ENCODE data around the gene FAM89B. TPM values are rescaled to one million over a fixed set of nuclear protein-coding genes. Genes with fewer than 3 reads are reported as not detected.

The FAM89B gene
- total RNA-seq, 1 donor from 2014 or later: 62.4 TPM

DNA sequence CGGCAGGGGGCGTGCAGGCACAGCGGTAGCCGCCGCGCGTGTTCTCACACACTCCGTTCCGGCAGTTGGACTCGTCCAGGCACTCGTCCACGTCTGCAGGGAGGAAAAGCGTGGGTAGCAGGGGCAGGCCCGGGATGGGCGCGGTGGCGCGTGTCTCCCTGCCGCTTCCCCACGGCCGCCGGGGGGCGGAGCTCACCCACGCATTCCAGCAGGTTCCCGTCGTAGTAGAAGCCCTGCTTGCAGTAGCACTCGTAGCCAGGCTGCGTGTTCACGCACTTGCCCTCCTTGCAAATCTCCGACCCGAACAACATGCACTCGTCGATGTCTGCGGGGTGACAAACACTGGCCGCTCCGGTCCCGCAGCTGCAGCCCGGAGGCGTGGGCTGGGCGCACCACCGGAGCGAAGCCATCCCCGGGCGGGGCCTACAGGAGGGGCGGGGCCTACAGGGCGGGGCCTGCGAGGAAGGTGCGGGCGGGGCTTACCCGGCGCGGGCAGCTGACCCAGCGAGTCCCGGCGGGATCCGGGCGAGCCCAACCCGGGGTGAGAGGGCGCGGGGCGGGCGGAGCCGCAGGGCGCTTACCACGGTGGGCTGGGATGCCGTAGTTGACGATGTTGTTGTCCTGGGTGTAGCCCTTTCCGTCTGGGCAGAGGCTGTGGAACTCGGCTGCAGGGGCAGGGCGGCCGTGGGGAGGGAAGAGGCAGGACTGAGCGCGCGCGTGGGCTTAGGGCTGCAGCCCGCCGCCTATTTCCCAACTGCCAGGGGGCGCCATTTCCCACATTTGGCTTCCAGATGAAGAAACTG is 31.8 kb upstream of the FAM89B start:
- Histone ChIP-seq H3K9me3 (no peaks in the 10 kb centered on the region), H3K27ac (peak overlapping the region; percentile 98), H3K36me3 (peaks cover 0 to 12% of the 10 kb centered on the region in 2 donors), H3K27me3 (no peaks in the 10 kb centered on the region), H3K4me1 (peaks cover 28% of the 10 kb centered on the region), H3K4me3 (peak overlapping the region; percentile 55 to 89)
- DNase-seq (ENCODE audit: extremely low spot score in 2 of 2): no peak
- intact Hi-C loops (cut with DNase I): no loop called here
- TF ChIP-seq, protein P1, sequence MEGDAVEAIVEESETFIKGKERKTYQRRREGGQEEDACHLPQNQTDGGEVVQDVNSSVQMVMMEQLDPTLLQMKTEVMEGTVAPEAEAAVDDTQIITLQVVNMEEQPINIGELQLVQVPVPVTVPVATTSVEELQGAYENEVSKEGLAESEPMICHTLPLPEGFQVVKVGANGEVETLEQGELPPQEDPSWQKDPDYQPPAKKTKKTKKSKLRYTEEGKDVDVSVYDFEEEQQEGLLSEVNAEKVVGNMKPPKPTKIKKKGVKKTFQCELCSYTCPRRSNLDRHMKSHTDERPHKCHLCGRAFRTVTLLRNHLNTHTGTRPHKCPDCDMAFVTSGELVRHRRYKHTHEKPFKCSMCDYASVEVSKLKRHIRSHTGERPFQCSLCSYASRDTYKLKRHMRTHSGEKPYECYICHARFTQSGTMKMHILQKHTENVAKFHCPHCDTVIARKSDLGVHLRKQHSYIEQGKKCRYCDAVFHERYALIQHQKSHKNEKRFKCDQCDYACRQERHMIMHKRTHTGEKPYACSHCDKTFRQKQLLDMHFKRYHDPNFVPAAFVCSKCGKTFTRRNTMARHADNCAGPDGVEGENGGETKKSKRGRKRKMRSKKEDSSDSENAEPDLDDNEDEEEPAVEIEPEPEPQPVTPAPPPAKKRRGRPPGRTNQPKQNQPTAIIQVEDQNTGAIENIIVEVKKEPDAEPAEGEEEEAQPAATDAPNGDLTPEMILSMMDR (IDR thresholded peaks at IDR 0.05): peak; percentile 77 to 96 (median 91)
- TF ChIP-seq POLR2A (IDR thresholded peaks at IDR 0.05) (no peak), POLR2AphosphoS5 (IDR thresholded peaks at IDR 0.05; ENCODE audit: insufficient read depth in 1 of 2, low read depth in 1 of 2) (peak; percentile 10 to 84)

DNA sequence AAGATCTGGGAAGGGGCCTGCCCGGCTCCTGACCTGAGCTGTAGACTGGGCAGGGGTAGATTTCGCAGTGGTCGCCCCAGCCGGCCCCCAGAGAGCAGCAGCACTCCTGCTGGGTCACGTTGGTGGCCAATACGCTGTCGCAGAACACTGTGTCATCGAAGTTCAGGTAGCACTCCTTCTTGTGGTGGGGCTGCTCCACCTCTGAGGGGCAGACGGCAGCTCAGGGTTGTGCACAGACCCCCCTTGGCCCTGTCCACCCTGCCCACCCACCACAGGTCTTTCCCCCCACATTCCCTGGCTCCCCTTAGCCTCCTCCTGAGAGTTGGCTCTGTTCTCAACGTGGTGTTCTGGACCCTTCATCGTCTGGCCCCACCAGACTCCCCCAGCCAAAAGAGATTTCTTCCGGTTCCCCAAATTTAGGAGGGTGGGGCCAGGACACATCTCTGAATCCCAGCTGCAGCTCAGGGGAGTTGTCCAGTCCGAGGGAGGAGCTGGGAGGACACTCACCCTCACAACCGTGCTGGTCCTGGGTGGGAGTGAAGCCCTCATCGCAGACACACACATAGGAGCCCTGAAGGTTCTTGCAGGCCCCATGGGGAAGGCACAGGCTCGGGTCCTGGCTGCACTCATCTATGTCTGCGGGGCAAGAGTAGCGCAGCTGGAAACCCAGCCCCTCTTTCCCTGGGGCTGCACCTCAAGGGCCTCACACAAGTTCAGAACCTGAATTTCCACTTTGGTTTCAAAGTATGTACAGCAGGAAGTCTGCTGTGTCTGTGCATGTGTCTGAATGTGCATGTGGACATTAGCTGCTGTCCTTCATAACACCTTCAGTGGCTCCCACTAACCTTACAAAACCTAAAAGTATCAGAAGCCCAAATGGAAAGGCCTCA is 31.0 kb upstream of the FAM89B start:
- no peaks in the 10 kb centered on the region for H3K9me3 ChIP-seq
- intact Hi-C loops (cut with DNase I): no loop called here

DNA sequence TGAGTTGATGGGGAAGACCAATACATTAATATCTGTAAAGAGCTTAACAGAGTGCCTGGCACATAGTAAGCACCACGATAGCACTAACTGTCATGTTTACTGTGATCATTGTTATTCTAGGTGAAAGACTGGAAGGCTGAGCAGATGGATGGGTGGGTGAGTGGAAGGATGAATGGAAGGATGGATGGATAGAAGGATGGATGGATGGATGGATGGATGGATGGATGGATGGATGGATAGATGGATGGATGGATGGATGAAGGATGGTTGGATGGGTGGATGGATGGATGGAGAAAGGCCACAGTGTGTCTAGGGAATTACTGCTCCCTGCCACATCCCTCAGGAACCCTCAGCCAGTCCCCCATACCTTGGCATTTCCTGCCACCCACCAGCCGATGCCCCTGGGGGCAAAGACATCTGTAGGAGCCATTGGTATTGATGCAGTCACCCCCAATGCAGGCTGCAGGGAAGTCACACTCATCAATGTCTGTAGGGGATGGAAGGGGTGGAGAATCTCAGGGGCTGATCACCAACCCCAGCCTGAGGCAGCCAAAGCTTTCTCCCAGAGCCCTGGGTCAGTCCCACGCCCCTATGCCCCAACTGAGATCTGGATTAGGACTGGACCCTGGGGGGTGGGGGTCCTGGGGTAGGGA is 29.5 kb upstream of the FAM89B start:
- intact Hi-C loops (cut with DNase I): no loop called here
- H3K27me3 ChIP-seq: no peaks in the 10 kb centered on the region
- no peak for DNase-seq (ENCODE audit: extremely low spot score in 2 of 2)
- H3K9me3 ChIP-seq: no peaks in the 10 kb centered on the region
- TF ChIP-seq POLR2A (IDR thresholded peaks at IDR 0.05): no peak
- TF ChIP-seq, protein P1 (IDR thresholded peaks at IDR 0.05): no peak
- TF ChIP-seq POLR2AphosphoS5 (IDR thresholded peaks at IDR 0.05; ENCODE audit: insufficient read depth in 1 of 2, low read depth in 1 of 2): no peak
- H3K27ac ChIP-seq: no peak overlapping the region
- H3K36me3 ChIP-seq: peaks cover 0 to 12% of the 10 kb centered on the region in 2 donors
- peaks cover 39% of the 10 kb centered on the region for H3K4me1 ChIP-seq
- H3K4me3 ChIP-seq: no peak overlapping the region

More for the DNA sequence above, 31.0 kb upstream of the FAM89B start:
- TF ChIP-seq, protein P1 (IDR thresholded peaks at IDR 0.05): no peak
- TF ChIP-seq POLR2A (IDR thresholded peaks at IDR 0.05) (no peak), POLR2AphosphoS5 (IDR thresholded peaks at IDR 0.05; ENCODE audit: insufficient read depth in 1 of 2, low read depth in 1 of 2) (no peak)
- Histone ChIP-seq H3K27me3 (no peaks in the 10 kb centered on the region), H3K36me3 (peaks cover 0 to 5% of the 10 kb centered on the region in 2 donors), H3K4me1 (peaks cover 31% of the 10 kb centered on the region), H3K4me3 (peak overlapping the region; percentile 55 to 89), H3K27ac (peak overlapping the region; percentile 98)
- DNase-seq (ENCODE audit: extremely low spot score in 2 of 2): no peak

DNA sequence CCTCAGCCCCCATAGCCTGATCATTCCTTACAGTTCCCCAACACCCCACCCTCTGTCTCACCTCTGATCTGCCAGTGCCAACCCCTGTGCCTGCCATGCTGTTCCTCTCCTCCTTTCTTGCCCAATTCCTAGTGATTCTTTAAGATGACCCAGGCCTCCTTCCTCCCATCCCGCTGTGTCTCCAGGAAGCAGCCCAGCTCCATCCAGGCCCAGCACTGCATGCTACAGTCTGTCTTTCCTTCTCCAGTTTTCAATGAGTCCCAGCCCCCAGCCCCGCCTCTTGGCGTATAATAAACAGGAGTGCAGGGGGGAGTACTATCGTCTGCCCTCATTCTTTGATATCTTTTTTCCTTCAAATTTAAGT is 26.5 kb upstream of the FAM89B start:
- H3K36me3 ChIP-seq: peaks cover 0 to 25% of the 10 kb centered on the region in 2 donors
- intact Hi-C loops (cut with DNase I): no loop called here
- no peak for DNase-seq (ENCODE audit: extremely low spot score in 2 of 2)
- H3K4me3 ChIP-seq: no peak overlapping the region
- H3K27ac ChIP-seq: peak overlapping the region; percentile 40
- peaks cover 24% of the 10 kb centered on the region for H3K4me1 ChIP-seq
- TF ChIP-seq, protein P1 (IDR thresholded peaks at IDR 0.05): no peak
- TF ChIP-seq POLR2AphosphoS5 (IDR thresholded peaks at IDR 0.05; ENCODE audit: insufficient read depth in 1 of 2, low read depth in 1 of 2) (no peak), POLR2A (IDR thresholded peaks at IDR 0.05) (no peak)
- no peaks in the 10 kb centered on the region for H3K27me3 ChIP-seq
- H3K9me3 ChIP-seq: no peaks in the 10 kb centered on the region

All from vagina (tissue), 2 donors.